Activated CD4-positive, alpha-beta T cell treated with anti-CD3 and anti-CD28 coated beads for 4 hours (primary cell): ENCODE results near the gene SLC25A11.

Experiments used
- DNase-seq, 2 donors: peaks; one replicate each; pipeline ENCODE4 v3.0.0-alpha.2; 2020

The SLC25A11 gene, protein sequence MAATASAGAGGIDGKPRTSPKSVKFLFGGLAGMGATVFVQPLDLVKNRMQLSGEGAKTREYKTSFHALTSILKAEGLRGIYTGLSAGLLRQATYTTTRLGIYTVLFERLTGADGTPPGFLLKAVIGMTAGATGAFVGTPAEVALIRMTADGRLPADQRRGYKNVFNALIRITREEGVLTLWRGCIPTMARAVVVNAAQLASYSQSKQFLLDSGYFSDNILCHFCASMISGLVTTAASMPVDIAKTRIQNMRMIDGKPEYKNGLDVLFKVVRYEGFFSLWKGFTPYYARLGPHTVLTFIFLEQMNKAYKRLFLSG

DNA sequence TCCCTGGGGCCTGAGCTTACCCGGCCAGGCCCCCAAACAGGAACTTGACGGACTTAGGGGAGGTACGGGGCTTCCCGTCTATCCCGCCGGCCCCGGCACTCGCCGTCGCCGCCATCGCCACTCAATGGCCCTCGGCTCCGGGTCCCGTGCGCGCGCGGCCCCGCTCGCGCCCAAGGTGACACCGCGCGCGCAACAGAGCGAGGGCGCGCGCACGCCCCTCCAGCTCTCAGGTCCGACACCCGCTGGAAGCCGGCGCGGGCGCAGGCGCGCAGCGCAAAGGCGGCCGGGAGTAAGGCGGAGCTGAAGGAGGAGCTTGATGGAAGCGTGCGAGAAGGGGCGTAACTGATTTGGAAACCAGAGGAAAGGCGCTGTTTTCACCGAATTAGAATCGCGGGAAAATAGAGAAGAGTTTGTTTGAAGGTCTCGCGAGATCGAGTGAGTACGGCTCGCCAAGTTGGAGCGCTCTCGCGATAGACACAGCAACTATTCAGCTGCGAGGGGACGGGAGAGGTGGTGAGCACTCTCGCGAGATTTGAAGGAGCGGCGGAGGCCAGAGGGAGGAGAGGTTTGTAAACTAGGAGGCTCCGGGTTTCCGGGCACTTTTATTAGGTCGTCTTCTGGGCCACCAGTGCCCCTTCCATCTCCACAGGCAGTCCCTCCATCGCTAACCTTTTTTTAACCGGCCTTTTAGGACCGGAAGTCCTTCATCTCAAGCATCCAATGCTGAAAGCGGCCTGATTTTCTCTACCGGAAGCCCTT lies at the start of gene SLC25A11, which contains the start of gene RNF167:
Gene SLC25A11 (minus strand): TSS at position 251 of the 759 bp plus-strand sequence. CDS start 136 bp downstream, at position 115.
Gene RNF167 (plus strand): TSS at position 473 of the 759 bp plus-strand sequence. CDS start 642 bp downstream, outside the sequence.
- DNase-seq: peak; percentile 95 to 96

DNA sequence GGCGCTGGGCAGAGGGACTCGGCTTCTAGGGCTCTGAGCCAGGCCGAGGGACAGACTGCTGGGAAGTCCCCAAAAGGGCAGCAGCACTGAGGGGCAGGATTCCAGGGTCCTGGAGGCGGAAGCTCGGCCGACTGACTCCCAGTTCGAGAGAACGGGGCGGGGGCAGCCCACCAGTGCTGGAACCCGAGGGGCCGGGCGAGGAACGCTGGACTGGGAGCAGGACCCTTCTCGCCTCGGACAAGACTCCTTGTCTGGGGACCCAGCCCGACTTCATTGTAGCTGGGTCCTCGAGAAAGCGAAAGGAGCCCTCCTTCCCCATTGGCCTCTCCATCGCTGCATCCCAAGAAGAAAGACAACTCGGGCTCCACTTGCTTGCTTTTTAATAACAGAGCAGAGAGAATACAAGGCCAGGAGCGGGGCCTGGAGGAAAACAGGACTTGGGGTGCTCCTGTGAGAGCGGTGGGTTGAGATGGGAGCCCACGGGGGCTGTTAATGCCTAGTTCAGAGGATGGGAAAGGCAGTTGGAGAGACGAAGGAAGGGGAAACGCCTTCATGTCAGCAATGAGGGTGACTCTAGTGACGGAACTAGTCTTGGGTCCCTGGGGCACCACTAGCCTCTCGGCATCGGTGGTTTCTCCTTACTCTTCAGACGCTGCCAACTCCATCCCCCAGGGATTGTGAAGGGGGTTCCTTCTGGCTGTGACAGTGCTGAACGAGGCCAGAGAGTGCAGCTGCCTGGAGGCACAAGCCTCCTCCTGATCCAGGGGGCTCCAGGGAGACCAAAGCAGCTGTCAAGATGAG lies 48.1 kb upstream of the SLC25A11 start:
- no peak for DNase-seq

- peak; percentile 86 to 88 for DNase-seq
Measured at GRCh38 chr17:4986951-4987766, 47.3 kb upstream of the SLC25A11 start, which contains the start of gene CAMTA2. Gene CAMTA2, minus strand, starts transcription at chr17:4987675. Its CDS starts 1,453 bp downstream, at chr17:4986222.

GRCh38 chr17:4986403-4986802 lies 46.6 kb upstream of the SLC25A11 start:
- DNase-seq: no peak

GRCh38 chr17:4982305-4982704 lies 42.5 kb upstream of the SLC25A11 start:
- DNase-seq: no peak

GRCh38 chr17:4980644-4981216 lies 40.9 kb upstream of the SLC25A11 start:
- peak; percentile 40 to 63 for DNase-seq

DNA sequence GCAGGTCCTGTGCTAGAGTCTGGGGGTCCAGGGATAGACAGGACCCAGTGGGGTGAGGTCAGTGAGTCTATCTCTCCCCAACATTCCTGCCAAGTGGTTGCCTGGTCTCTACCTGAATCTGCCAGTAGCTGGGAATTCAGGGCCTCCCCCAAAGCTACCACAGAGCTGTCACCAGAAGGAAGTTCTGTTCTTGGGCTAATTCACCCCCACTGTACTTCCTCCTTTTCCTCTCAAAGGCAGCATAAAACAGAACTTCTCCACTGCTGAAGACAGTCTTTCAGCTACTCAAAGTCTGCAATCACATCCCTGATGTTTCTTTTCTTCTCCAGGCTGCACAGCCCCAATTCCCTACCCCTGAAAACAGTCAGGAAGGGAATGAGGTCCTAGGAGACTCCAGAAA lies 38.9 kb upstream of the SLC25A11 start:
- no peak for DNase-seq

DNA sequence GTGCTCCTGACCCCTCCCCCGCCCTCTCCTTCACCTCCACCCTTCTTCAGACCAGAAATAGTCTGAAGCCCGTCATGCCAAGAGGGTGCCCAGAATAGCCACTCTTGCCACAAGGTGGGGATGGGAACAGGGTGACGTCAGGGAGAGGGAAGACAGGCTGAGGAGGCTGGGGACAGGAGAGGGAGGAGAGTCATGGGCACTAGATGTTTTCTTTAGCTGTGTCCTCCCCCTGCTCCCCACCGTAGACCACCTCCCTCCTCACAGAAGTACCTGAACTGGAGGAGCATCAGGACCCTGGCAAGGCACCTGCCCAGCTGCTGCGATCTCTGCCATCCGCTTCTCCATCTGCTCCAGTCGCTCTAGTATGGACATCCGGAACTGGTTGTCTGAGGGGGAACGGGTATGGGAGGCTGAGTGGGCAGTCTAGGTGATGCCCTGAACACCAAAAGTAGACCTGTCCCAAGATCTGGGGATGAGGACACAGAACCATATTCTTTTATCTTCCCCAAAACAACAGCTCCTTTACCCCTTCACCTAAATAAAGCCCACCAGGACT lies 34.3 kb upstream of the SLC25A11 start:
- no peak for DNase-seq

GRCh38 chr17:4973256-4974114 lies 33.6 kb upstream of the SLC25A11 start:
- DNase-seq: no peak

GRCh38 chr17:4972752-4973151 lies 32.9 kb upstream of the SLC25A11 start:
- no peak for DNase-seq

DNA sequence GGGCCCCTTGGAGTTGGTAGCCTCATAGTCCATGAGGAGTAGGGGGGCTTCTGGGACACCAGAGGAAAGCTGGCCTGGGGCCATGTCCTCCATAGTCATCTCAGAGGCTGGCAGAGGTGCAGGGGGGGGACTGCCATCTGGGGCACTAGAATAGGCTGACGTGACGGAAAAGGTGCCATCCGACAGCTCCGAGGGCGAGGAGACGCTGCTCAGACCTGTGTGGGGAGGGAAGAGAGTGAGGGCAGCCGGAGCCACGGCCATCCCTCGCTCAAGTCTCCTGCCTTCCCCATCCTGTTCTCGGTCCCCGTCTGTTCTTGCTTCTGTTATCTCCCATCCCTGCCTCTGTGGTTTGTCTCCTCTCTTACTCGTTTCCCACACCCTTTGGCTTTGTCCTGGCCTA lies 32.5 kb upstream of the SLC25A11 start:
- no peak for DNase-seq

DNA sequence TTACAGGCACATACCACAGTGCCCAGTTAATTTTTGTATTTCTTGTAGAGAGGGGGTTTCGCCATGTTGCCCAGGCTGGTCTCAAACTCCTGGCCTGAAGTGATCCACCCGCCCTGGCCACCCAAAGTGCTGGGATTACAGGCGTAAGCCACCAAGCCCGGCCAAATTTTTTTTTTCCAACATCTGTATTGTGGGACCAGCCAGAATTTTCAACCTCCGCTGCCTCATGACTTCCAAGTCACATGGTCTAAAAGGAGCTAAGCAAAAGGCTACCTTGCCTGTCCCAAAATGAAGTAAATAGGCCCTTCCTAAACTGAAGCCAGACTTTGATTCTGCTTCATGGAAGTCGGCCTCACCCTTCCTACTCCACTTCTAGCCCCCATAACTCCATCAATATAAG lies 32.0 kb upstream of the SLC25A11 start:
- DNase-seq: no peak

DNA sequence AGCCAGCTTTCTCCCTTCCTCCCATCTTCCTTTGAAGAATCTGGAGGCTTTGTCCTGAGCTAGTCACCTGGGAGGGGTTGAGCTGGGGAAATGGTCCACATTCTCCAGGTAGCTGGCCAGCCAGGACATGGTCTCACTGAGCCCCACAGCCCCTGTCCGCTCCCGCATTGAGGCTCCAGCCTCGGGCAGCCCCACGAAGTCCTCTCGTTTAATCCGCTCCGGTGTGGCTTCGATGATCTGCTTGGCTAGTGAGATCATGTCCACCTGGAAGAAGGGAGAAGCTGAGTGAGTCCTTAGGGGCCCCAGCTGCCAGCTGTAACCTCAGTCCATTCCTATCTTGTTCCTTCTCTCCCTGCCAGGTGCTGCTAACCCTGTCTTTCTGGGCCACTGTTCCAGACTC lies 30.4 kb upstream of the SLC25A11 start:
- no peak for DNase-seq

GRCh38 chr17:4969551-4970173 lies 29.8 kb upstream of the SLC25A11 start:
- DNase-seq: peak; percentile 21 to 47

- DNase-seq: peak in 1 of 2 donors; percentile 45
Measured at GRCh38 chr17:4969047-4969550, 29.3 kb upstream of the SLC25A11 start.

DNA sequence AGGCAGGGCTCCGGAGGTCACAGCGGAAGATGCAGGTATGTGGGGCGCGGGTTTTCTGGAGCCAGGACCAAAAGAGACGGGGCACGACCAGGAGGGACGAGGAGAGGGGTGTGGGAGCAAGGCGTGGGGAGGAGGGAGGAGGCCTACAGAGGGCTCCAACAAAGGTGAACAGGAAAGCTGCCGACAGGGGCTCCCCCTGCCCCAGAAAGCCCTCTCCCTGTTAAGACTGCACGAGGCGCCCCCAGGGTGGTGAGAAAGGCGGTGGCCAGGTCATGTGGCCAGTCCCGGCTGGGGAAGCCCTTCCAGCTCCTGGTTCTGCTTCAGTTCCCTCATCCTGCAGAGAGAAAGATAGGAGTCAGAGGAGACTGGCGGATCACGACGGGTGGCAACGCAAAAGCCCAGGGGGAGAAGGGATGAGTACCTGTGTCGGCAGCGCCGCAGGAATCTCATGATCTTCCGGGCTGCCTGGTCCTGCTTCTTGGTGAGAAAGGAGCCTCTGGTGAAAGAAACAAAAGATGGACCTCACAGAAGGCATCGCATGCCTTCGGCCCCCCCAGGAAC lies 28.7 kb upstream of the SLC25A11 start:
- peak; percentile 37 to 48 for DNase-seq

- peak; percentile 89 to 91 for DNase-seq
Measured at GRCh38 chr17:4967539-4968485, 28.0 kb upstream of the SLC25A11 start, which contains the start of gene SPAG7. Gene SPAG7, minus strand, starts transcription at chr17:4967817. Its CDS starts 13 bp downstream, at chr17:4967804.
